Measurements from ENCODE around the gene THOP1.
A peak's percentile ranks its signal among the peaks of the same experiment; 100 is the strongest.
"Not testable (repeated sequence)": the region's sequence is repeated elsewhere in the genome, so short reads cannot be mapped to it uniquely, and the experiment has no call there.

Gene THOP1

GRCh38 chr19:2782936-2783780 lies 2.1 kb upstream of the THOP1 start, which contains the start of gene SGTA:
SGTA (minus strand) TSS chr19:2783273; CDS start chr19:2769068, 14,205 bp downstream.
- peak; percentile 100 for DNase-seq (ENCODE audit: low read depth)

GRCh38 chr19:2783781-2784145 lies 1.5 kb upstream of the THOP1 start:
- DNase-seq (ENCODE audit: low read depth), result no peak

GRCh38 chr19:2787115-2787514 lies 1.8 kb downstream of the THOP1 start:
- DNase-seq (ENCODE audit: low read depth), result no peak

- DNase-seq (ENCODE audit: low read depth), result no peak
Measured at GRCh38 chr19:2788237-2788636, 2.9 kb downstream of the THOP1 start.

GRCh38 chr19:2790194-2790556 lies 4.9 kb downstream of the THOP1 start:
- DNase-seq (ENCODE audit: low read depth), result no peak

- DNase-seq (ENCODE audit: low read depth), result no peak
Measured at GRCh38 chr19:2790557-2791271, 5.4 kb downstream of the THOP1 start.

- DNase-seq (ENCODE audit: low read depth), result no peak
Measured at GRCh38 chr19:2791440-2791839, 6.1 kb downstream of the THOP1 start.

GRCh38 chr19:2791876-2792275 lies 6.6 kb downstream of the THOP1 start:
- no peak for DNase-seq (ENCODE audit: low read depth)

- DNase-seq (ENCODE audit: low read depth), result not testable (repeated sequence)
Measured at GRCh38 chr19:2792666-2793065, 7.4 kb downstream of the THOP1 start.

- DNase-seq (ENCODE audit: low read depth), result no peak
Measured at GRCh38 chr19:2793126-2793525, 7.8 kb downstream of the THOP1 start.

GRCh38 chr19:2793577-2793976 lies 8.3 kb downstream of the THOP1 start:
- no peak for DNase-seq (ENCODE audit: low read depth)

GRCh38 chr19:2795827-2796658 lies 10.7 kb downstream of the THOP1 start:
- DNase-seq (ENCODE audit: low read depth), result no peak

GRCh38 chr19:2796659-2797266 lies 11.5 kb downstream of the THOP1 start:
- no peak for DNase-seq (ENCODE audit: low read depth)

- no peak for DNase-seq (ENCODE audit: low read depth)
Measured at GRCh38 chr19:2797280-2797679, 12.0 kb downstream of the THOP1 start.

GRCh38 chr19:2798158-2798685 lies 12.9 kb downstream of the THOP1 start:
- no peak for DNase-seq (ENCODE audit: low read depth)

GRCh38 chr19:2798733-2799132 lies 13.4 kb downstream of the THOP1 start:
- peak; percentile 6 for DNase-seq (ENCODE audit: low read depth)

GRCh38 chr19:2799273-2800020 lies 14.1 kb downstream of the THOP1 start:
- no peak for DNase-seq (ENCODE audit: low read depth)

GRCh38 chr19:2800506-2800905 lies 15.2 kb downstream of the THOP1 start:
- no peak for DNase-seq (ENCODE audit: low read depth)

- DNase-seq (ENCODE audit: low read depth), result no peak
Measured at GRCh38 chr19:2802826-2803225, 17.5 kb downstream of the THOP1 start.

GRCh38 chr19:2803486-2804155 lies 18.3 kb downstream of the THOP1 start:
- DNase-seq (ENCODE audit: low read depth), result no peak

Data from ELR (cell line).